Measurements from ENCODE around the gene DCTN2. TPM values are rescaled to one million over a fixed set of nuclear protein-coding genes. Genes with fewer than 3 reads are reported as not detected.

DCTN2 gene
- total and polyA plus RNA-seq, 4 donors = 28.5 to 66.6 (median 31.2) TPM

GRCh38 chr12:57569858-57570257 is 22.9 kb upstream of the DCTN2 start (continued):
- TF ChIP-seq, protein P1, sequence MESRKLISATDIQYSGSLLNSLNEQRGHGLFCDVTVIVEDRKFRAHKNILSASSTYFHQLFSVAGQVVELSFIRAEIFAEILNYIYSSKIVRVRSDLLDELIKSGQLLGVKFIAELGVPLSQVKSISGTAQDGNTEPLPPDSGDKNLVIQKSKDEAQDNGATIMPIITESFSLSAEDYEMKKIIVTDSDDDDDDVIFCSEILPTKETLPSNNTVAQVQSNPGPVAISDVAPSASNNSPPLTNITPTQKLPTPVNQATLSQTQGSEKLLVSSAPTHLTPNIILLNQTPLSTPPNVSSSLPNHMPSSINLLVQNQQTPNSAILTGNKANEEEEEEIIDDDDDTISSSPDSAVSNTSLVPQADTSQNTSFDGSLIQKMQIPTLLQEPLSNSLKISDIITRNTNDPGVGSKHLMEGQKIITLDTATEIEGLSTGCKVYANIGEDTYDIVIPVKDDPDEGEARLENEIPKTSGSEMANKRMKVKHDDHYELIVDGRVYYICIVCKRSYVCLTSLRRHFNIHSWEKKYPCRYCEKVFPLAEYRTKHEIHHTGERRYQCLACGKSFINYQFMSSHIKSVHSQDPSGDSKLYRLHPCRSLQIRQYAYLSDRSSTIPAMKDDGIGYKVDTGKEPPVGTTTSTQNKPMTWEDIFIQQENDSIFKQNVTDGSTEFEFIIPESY (IDR thresholded peaks at IDR 0.05) = no peak

DNA sequence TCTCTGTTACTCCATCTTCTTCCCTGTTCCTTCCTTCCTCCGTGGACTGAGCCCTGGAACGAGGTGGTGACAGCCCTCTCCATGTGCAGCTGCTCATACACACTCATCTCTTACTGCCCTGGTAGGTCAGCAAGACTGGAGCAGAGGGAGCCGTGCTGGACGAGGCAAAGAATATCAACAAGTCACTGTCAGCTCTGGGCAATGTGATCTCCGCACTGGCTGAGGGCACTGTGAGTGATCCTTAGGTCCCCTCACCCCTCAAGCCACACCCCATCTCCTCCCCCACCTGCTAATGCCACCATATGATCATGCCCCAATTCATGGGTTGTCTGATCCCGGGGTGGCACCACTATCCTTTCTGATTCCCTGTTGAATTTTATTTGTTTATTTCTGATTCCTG is 21.8 kb upstream of the DCTN2 start:
- Histone ChIP-seq H3K27ac (ENCODE audit: low read depth in 1 of 2, low read length in 2 of 2) (no peak overlapping the region), H3K27me3 (ENCODE audit: control insufficient read depth in 4 of 4, insufficient read depth in 4 of 4, low read length in 3 of 4) (peaks cover 0 to 10% (median 0%) of the 10 kb centered on the region in 4 donors)

More for the DNA sequence above, 21.8 kb upstream of the DCTN2 start:
- 72% methylated on average over 6 of the region's 6 CpGs for WGBS
- TF ChIP-seq MAX (IDR thresholded peaks at IDR 0.05) (no peak), HNF4G (IDR thresholded peaks at IDR 0.05) (no peak), EGR1 (IDR thresholded peaks at IDR 0.05; ENCODE audit: low read depth in 2 of 2) (no peak), FOXA2 (IDR thresholded peaks at IDR 0.05) (no peak), NR2F2 (IDR thresholded peaks at IDR 0.05) (no peak), FOXA1 (IDR thresholded peaks at IDR 0.05) (no peak), RXRA (IDR thresholded peaks at IDR 0.05) (no peak), JUND (IDR thresholded peaks at IDR 0.05) (no peak), CTCF (IDR thresholded peaks at IDR 0.05; ENCODE audit: low read depth, low read length, missing input control) (no peak), RAD21 (IDR thresholded peaks at IDR 0.05) (no peak), TAF1 (conservative IDR thresholded peaks at IDR 0.05) (no peak), GABPA (IDR thresholded peaks at IDR 0.05 in 1 of 2, conservative IDR thresholded peaks at IDR 0.05 in 1 of 2) (no peak), HNF4A (conservative IDR thresholded peaks at IDR 0.05) (no peak), SP1 (IDR thresholded peaks at IDR 0.05) (no peak), REST (IDR thresholded peaks at IDR 0.05) (no peak), YY1 (IDR thresholded peaks at IDR 0.05) (no peak)
- TF ChIP-seq, protein P1 (IDR thresholded peaks at IDR 0.05) = no peak
- TF ChIP-seq, protein P2, sequence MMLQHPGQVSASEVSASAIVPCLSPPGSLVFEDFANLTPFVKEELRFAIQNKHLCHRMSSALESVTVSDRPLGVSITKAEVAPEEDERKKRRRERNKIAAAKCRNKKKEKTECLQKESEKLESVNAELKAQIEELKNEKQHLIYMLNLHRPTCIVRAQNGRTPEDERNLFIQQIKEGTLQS (IDR thresholded peaks at IDR 0.05) = no peak
- no peaks in the 10 kb centered on the region for H3K4me1 ChIP-seq (ENCODE audit: control insufficient read depth in 4 of 4, insufficient read depth in 4 of 4, low read length in 3 of 4)
- H3K9me3 ChIP-seq (ENCODE audit: control insufficient read depth in 4 of 4, low read length in 3 of 4) = no peaks in the 10 kb centered on the region
- no peak overlapping the region for H3K4me3 ChIP-seq (ENCODE audit: low read depth in 1 of 3, low read length in 3 of 3)
- DNase-seq (ENCODE audit: low spot score) = no peak
- no peak overlapping the region for H3K9ac ChIP-seq (ENCODE audit: low read depth in 1 of 2, low read length in 2 of 2)
- H3K36me3 ChIP-seq (ENCODE audit: control insufficient read depth in 4 of 4, insufficient read depth in 3 of 4, low read depth in 1 of 4, low read length in 3 of 4) = no peaks in the 10 kb centered on the region
